GM12891 (cell line): Measurements from ENCODE around the gene TNPO2.
A peak's percentile ranks its signal among the peaks of the same experiment; 100 is the strongest.

Source experiments
- DNase-seq: peaks from one replicate; pipeline ENCODE4 v3.0.0; 2011; ENCODE audit warnings: low spot score; ENCODE audit not compliant: insufficient read length
- FAIRE-seq: peaks from 2 replicates; lab custom pipeline; 2011; peaks lifted over from hg19 to GRCh38; lab: Jason Lieb, UNC
- PAX5 ChIP-seq: IDR thresholded peaks from 2 replicates; pipeline ENCODE4 v1.6.1; 2011; ENCODE audit warnings: low read length, moderate library complexity, mild to moderate bottlenecking; ENCODE audit not compliant: insufficient read depth, severe bottlenecking
- POLR2A ChIP-seq: IDR thresholded peaks from 2 replicates; pipeline ENCODE4 v1.6.1; 2011; ENCODE audit warnings: low read depth, low read length, control low read depth
- POLR2AphosphoS5 ChIP-seq: IDR thresholded peaks from 2 replicates; pipeline ENCODE4 v1.6.1; 2011; ENCODE audit warnings: low read depth, low read length, control low read depth
- POU2F2 ChIP-seq: IDR thresholded peaks from 2 replicates; pipeline ENCODE4 v1.6.1; 2011; ENCODE audit warnings: low read depth, mild to moderate bottlenecking, control low read depth, low read length, moderate library complexity
- SPI1 ChIP-seq: IDR thresholded peaks from 2 replicates; pipeline ENCODE4 v1.6.1; 2011; ENCODE audit warnings: low read depth, low read length, control low read depth
- TAF1 ChIP-seq: IDR thresholded peaks from 2 replicates; pipeline ENCODE4 v1.6.1; 2011; ENCODE audit warnings: low read depth, low read length, control low read depth

The TNPO2 gene

DNA sequence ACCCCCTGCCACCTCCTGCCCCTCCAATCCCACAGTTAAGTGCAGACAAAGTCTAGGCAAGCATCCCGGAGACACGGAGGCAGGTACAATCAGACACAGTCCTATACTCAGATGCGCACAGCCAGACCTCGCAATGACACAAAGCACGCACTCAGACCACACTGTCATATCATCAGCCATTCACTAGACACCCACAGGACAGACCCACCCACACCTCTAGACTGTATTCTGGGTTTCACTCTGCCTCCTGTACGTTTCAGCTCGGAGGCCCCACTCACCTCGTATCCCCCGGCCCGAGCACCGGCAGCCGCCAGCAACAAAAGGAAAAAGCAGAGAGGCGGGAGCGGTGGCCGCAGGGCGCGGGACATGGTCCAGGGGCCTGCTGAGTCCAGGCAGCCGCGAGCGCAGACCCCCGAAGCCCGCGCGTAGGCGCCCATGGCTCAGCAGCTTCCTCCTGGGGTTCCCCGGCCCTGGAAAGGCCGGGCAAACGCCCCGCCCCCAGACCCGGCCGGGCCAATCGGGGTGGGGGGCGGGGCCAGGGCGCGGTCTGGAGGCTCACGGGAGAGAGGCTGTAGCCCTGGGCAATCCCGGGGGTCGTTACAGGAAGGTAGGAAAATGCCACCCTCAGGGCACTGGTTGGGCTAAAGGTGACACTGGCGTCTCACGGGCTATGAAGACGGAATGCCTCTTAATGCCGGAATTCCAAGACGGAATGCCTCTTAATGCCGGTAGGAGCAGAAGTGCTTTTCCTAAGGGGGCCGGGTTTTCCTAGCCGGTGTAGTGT is 57.3 kb downstream of the TNPO2 start, which contains the start of the genes MAN2B1 and WDR83:
TSS of gene MAN2B1 (minus strand) at position 478 of the 784 bp plus-strand sequence. CDS start at position 437, 41 bp downstream.
TSS of gene WDR83 (plus strand) at position 543 of the 784 bp plus-strand sequence. CDS start 2,984 bp downstream, outside the sequence.
- DNase-seq (peak; percentile 89), FAIRE-seq (no peak)
- TF ChIP-seq TAF1 (peak; percentile 10; the same call in 1 of the 2 replicates), SPI1 (no peak), POLR2AphosphoS5 (peak; percentile 17; the same call in 1 of the 2 replicates), POLR2A (peak; percentile 43; the same call in 1 of the 2 replicates)

DNA sequence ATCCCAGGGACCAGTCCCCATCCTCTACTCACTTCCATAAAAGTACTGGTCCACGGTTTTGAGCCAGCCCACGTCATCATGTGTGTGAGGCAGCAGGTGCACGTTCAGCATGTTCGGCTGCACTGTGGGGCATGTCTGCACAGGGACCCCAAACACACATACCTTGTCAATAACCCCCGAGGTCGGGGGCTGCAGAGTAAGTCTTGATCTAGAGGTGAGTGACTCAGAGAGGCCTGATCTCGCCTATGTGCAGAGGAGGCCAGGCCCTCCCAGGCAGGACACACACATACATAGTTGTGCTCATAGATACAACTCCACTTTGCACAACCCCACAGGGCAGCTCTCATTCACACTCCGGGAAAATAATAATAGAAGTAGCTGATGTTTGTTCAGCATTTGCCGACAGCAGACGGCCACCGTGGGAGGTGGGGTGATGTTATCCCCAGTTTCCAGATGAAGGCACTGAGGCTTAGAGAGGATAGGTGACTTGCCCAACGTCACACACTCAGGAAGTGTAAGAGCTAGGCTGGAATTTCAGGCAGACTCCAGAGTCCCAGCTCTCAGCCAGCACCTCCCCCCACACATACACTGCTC is 58.0 kb downstream of the TNPO2 start:
- FAIRE-seq: no peak
- TF ChIP-seq PAX5: no peak
- DNase-seq: no peak

DNA sequence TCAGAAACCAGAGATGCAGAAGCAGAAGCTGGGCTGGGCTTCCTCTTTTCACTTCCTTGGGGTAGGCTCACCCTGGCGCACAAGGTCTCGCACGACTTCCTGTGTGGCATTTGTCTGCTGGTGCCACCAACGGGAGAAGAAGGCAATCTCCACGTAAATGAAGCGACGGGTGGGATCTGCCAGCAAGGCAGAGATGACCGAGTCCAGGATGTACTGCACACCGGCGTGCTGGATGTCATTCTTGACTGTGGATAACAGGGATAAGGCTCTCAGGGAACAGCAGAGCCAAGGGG is 58.5 kb downstream of the TNPO2 start:
- TF ChIP-seq POLR2AphosphoS5: peak; percentile 58; the same call in 1 of the 2 replicates
- no peak for TF ChIP-seq PAX5
- no peak; the same call in 1 of the 2 replicates for TF ChIP-seq POLR2A
- TF ChIP-seq POU2F2: no peak; the same call in 1 of the 2 replicates
- no peak for TF ChIP-seq TAF1
- TF ChIP-seq SPI1: peak; percentile 97
- DNase-seq: peak; percentile 76
- FAIRE-seq: peak; percentile 95

DNA sequence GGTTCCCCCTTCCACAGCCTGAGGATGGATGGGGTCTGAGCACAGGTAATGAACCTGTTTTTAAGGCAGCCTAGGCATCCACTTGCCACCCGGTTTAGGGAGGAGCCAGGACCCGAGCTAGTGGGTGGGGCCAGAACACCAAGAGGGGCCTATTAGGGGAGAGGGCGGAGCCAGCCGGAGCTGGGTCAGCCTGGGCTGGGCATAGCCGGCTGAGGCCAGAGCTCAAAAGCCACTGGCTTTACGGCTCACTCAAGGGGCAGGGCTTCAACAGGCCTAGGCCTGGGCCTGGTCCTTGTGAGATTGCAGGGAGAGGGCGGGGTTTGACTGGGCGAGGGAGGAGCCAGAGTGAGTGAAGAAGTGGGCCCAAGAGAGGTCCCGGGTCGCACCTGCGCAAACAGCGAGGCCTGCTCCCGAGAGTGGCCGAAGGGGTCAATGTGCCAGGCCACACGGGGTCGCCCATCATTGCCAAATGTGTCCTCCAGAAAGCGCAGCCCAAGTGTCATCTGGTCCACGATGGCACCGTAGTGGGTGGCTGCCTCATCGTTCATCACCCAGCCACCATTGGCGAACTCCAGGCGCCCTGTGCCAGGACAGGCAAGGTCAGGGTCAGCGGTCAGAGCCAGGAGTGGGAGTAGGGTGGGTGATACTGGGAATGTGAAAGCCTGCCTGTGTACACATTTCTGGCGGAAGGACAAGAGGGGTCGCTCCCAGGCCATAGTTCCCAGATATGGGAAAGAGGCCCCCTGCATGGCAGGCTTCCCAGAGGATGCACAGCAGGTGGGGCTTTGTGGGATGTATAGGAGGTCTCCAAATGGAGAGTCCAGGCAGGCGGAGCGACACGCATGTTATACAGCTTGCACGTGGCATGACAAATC is 59.1 kb downstream of the TNPO2 start:
- no peak for TF ChIP-seq PAX5
- TF ChIP-seq POLR2AphosphoS5: no peak
- no peak for TF ChIP-seq POLR2A
- no peak for TF ChIP-seq TAF1
- no peak for TF ChIP-seq SPI1
- TF ChIP-seq POU2F2: no peak
- DNase-seq: no peak
- peak; percentile 66 for FAIRE-seq

DNA sequence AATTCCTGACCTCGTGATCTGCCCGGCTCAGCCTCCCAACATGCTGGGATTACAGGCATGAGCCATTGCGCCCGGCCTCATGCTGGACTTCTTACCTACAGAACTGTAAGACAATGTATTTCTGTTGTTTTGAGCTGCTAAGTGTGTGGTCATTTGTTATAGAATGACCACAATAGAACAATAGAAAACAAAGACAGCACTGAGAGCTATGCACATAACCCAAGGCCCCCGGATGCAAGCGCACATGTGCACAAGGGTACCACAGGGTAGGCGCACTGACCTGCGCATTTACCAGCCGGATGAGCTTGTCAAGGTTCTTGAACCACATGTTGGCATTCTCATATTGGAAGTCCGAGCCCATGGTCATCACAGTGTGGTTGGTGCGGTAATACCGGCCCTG is 62.8 kb downstream of the TNPO2 start:
- no peak for FAIRE-seq
- no peak for TF ChIP-seq POLR2A
- TF ChIP-seq PAX5: no peak
- no peak for TF ChIP-seq POU2F2
- no peak for TF ChIP-seq SPI1
- no peak for TF ChIP-seq TAF1
- DNase-seq: no peak

DNA sequence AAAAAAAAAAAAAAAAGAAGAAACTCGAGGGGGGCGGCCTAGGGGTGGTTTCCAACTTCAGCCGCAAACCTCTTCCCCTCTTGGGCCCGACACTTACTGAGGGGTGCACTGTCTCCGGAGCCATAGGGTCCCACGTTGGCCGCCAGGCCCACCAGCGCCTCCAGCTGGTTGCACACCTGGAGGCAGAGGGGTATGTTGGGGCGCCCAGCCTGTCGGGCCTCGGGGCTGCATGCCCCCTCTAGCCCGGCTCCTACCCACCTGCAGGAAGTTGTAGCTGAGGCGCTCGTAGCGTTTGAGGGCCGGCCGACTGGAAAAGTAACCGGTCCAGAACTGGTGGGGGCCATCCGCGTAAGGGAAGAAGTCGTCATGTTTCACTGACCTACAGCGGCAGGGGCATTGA is 65.8 kb downstream of the TNPO2 start:
- FAIRE-seq: no peak
- DNase-seq: no peak
- TF ChIP-seq POU2F2 (no peak), POLR2AphosphoS5 (no peak), SPI1 (no peak), PAX5 (no peak), TAF1 (no peak), POLR2A (no peak)

DNA sequence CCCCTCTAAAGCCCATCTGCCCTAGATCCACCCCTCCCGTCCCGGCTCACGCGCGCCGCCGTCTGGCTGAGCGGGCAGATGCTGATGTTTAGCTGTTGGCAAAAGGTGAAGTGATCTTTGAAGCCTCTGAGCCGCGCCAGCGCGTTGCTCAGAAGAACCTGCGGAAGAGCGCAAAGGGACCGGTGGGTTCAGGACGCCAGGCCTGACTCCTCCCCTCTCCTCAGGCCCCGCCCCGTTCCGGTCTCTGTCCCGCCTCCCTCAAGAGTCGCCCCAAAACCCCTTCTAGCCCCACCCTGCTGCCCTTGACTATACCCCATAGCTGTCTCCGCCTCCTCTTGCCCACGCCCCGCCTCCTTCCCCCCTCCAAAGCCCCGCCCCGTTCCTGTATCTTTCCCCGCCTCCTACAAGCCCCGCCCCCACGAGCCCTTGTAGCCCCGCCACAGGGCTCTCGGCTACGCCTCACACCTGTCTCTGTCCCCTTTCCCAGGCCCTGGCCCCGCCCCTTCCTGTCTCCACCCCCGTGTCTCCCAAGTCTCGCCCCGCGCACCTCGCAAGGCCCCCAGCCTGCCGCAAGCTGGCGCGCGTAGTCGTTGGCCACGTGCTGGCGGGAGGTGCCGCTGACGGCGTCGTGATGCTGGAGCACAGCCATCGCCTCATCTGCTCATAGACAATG is 66.7 kb downstream of the TNPO2 start:
- DNase-seq (no peak), FAIRE-seq (no peak)
- TF ChIP-seq SPI1 (no peak), TAF1 (no peak), POLR2AphosphoS5 (no peak), PAX5 (no peak), POLR2A (no peak), POU2F2 (no peak)

DNA sequence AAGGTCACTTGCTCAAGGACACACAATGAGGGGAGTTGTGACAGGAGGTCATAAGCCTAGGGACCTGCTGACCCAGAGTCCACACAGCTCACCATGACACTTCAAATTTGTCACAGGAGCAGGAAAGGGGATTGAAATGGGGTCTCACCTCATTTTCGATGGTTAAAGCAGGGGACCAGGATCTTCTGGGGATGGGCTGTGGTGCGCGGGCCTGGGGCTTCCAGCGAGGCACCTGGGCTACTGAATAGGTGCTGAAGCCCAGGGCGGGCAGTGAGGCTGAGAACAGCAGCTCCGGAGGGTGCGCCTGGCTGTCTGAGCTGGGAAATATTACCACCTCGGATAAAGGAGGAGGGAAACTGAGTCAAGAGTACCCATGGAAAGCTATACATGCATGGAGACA is 68.2 kb downstream of the TNPO2 start:
- no peak for FAIRE-seq
- no peak for DNase-seq
- TF ChIP-seq POU2F2 (no peak), POLR2A (0 out of 2 replicates have a peak, but pooled peaks have one; percentile 34)

DNA sequence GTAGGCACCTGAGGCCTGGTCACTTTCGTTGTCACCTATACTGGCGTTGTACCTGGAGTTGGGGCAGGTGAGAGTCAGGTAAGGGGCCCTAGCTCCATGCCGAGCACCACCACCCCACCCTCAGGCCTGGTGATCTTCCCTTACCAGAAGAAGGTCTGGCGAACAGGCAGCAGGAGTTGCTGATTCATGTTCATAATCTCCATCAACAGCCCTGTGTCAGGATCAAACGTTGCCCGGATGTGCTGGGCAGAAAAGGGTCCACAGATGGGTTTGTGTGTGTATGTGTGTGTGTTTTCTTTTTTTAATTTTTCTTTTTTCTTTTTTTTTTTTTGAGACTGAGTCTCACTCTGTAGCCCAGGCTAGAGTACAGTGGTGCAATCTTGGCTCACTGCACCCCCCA is 71.5 kb downstream of the TNPO2 start:
- TF ChIP-seq SPI1 (no peak), POLR2A (no peak), POLR2AphosphoS5 (no peak), TAF1 (no peak), PAX5 (no peak), POU2F2 (no peak)
- DNase-seq (no peak), FAIRE-seq (no peak)
